Measurements from ENCODE around the gene OTOG.

DNA sequence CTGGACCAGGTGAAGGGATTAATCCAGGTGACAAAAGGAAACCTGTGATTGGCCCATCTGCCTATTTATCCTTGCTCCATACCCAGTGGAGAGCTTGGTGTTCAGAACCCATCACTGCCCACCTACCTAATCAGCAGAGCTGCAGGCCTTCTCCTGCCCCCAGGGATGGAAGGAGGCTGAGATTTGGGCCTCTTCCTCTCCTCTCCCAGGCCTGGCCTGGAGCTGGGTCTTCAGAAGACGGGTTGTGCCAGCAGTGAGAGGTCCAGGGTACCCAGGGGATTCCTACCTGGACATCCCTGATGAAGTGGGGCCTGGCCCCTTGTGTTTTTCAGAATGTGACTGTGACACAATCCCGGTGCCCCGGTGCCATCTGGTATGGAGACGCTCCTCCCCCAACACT is 92.0 kb downstream of the OTOG start:
- TF ChIP-seq POLR2AphosphoS5 (IDR thresholded peaks at IDR 0.05; ENCODE audit: insufficient read depth, low read depth, low read length): no peak
- TF ChIP-seq CTCF (IDR thresholded peaks at IDR 0.05; ENCODE audit: extremely low read depth in 1 of 2, insufficient read depth in 1 of 2, low read depth in 1 of 2, low read length in 2 of 2): no peak
- TF ChIP-seq GATA2 (IDR thresholded peaks at IDR 0.05; ENCODE audit: insufficient read depth, insufficient read length, low read depth, low read length): no peak
- no peak for TF ChIP-seq FOS (IDR thresholded peaks at IDR 0.05; ENCODE audit: borderline replicate concordance, insufficient read depth, low read length)

All from endothelial cell of umbilical vein (primary cell).